GM21390 (cell line): ENCODE measurements around the gene PRB4.
"Not testable (repeated sequence)": the region's sequence is repeated elsewhere in the genome, so short reads cannot be mapped to it uniquely, and the experiment has no call there.

Experiments
- ATAC-seq: cut with Tn5 transposase; IDR thresholded peaks from one replicate; pipeline ENCODE4 v1.9.1; 2021; ENCODE audit not compliant: unreplicated experiment

The PRB4 gene

GRCh38 chr12:11310336-11310735 is at the start of gene PRB4:
PRB4 (minus strand) TSS chr12:11310436; CDS start chr12:11310398, 38 bp downstream.
- no peak for ATAC-seq

GRCh38 chr12:11351736-11352135 is 41.5 kb upstream of the PRB4 start:
- not testable (repeated sequence) for ATAC-seq

GRCh38 chr12:11348439-11348838 is 38.2 kb upstream of the PRB4 start:
- ATAC-seq = no peak

- ATAC-seq = no peak
Measured at GRCh38 chr12:11347810-11348209, 37.6 kb upstream of the PRB4 start.

- ATAC-seq = no peak
Measured at GRCh38 chr12:11344500-11344899, 34.3 kb upstream of the PRB4 start.

- ATAC-seq = no peak
Measured at GRCh38 chr12:11324426-11324825, 14.2 kb upstream of the PRB4 start.

- ATAC-seq = no peak
Measured at GRCh38 chr12:11321980-11322379, 11.7 kb upstream of the PRB4 start.

- ATAC-seq = no peak
Measured at GRCh38 chr12:11307143-11307542, 3.1 kb downstream of the PRB4 start.

- no peak for ATAC-seq
Measured at GRCh38 chr12:11273449-11273848, 36.8 kb downstream of the PRB4 start.

GRCh38 chr12:11269607-11270006 is 40.6 kb downstream of the PRB4 start, which contains the start of gene PRB3:
PRB3 (minus strand) TSS chr12:11269707; CDS start chr12:11269669, 38 bp downstream.
- ATAC-seq = no peak

GRCh38 chr12:11264501-11264900 is 45.7 kb downstream of the PRB4 start:
- ATAC-seq = no peak
